GM18519 (cell line): ENCODE data around the gene CLMN.
A peak's percentile ranks its signal among the peaks of the same experiment; 100 is the strongest.

Source experiments
- ATAC-seq: cut with Tn5 transposase; IDR thresholded peaks from one replicate; pipeline ENCODE4 v1.9.1; 2021; ENCODE audit warnings: mild to moderate bottlenecking, moderate library complexity; ENCODE audit not compliant: unreplicated experiment, low FRiP score

CLMN gene

DNA sequence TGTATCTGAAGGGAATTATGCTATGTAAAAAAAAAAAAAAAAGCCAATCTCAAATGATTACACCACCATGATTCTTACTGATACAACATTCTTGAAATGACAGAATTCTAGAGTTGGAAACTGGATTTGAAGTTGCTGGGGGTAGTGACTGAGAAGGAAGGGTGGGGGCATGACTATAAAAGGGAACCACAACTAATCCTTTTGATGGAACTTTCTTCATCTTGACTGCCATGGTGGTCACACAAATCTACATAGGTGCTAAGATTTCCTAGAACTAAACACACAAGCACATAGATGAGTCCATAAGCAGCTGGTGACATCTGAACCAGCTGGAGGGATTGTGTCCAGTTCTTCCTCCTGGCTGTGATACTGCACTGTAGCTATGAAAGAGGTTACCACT is 51.4 kb downstream of the CLMN start:
- no peak for ATAC-seq

DNA sequence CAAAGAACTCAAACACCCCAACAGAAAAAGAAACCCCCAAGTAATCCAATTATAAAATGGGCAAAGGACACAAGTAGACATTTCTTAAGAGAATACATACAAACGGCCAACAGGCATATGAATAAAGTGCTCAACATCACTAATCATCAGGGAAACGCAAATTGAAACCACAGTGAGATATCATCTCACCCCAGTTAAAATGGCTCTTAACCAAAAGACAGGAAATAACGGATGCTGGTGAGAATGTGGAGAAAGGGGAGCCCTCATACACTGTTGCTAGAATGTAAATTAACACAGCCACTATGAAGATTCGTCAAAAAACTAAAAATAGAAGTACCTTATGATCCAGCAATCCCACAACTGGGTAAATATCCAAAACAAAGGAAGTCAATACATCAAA is 52.4 kb downstream of the CLMN start:
- ATAC-seq = no peak

DNA sequence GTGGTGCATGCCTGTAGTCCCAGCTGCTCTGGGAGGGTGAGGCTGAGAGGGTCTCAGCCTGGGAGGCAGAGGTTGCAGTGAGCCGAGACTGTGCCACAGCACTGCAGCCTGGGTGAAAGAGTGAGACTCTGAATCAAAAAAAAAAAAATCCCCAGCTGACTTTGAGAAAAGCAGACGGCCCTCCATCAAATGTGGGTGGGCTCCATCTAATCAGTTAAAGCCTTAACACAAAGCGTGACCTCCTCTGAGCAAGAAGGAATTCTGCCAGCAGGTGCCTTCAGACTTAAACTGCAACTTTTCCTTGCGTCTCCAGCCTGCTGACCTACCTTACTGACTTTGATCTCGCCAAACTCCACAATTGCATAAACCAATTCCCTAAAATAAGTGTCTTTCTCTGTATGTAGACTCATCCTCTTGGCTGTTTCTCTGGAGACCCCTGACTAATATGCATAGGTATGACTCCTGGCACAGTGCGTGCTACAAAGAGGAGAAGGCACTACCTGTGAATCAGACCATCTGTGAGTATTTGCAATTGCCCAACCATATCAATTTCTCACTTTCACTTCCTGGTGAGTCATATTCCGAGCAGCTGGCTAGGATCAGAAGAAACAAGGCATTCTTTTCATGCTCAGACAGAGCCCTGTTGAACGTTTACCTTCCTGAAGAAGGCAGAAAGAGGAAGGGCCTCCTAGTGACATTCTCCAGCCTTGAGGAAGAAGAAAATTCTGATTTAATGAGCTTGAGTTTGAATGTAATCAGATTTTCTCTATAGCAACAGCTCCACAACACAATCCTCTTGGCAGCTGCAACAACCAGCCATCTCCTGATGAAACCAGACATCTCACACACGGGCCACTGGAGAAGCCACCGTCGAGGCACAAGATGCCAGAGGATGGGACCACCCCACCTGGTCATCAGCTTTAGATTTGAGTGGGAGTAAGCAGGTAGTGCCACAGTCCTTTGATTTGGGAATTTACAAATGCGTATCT is 54.3 kb downstream of the CLMN start:
- peak; percentile 93 for ATAC-seq

DNA sequence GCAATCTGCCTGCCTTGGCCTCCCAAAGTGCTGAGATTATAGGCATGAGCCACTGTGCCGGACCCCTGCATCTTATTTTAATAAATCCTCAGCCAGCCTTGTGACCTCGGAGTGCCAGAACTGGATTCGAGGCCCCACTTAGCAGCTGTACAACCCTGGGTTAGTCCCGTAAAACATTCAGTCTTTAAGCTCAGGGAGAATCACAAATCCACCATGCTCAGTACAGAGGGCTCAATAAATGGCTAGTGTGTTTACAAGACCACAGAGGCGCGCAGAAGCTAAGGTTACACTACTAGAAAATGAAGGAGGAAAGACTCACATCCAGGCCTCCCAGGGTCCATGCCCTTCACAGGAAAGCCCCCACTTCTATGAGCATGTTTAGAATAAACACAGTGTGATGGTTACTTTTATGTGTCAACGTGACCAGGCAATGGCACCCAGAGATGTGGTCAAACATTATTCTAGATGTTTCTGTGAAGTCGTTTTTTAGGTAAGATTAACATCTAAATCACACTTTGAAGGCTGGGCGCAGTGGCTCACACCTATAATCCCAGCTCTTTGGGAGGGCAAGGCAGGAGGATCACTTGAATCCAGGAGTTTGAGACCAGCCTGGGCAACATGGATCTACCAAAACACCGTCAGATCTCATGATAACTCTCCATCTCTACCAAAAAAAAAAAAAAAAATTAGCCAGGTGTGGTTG is 55.3 kb downstream of the CLMN start:
- no peak for ATAC-seq

DNA sequence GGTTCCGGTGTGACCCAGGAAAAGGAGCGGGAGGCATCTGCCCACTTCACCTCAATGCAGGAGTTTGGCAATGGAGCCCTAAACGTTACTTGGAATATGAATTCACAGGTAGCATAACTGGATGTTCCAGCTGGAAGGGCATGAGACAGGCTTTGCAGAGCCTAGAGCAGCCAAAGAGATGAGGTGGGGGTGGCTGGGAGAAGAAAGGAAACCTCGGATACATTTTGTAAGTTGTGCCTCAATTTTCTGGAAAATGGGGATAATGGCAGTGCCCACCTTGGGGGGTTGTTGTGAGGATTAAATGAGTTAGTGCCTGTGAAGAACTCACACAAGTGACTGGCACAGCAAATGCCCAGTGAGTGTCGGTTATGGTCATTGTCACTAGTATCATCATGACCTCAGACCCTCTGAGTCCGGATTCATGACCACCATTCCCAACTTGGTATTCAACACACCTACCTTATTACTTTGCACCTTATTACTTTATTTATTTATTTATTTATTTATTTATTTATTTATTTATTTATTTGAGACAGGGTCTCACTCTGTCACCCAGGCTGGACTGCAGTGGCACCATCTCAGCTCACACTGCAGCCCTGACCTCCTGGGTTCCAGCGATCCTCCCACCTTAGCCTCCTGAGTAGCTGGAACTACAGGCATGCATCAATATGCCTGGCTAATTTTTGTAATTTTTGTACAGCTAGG is 56.0 kb downstream of the CLMN start:
- no peak for ATAC-seq

DNA sequence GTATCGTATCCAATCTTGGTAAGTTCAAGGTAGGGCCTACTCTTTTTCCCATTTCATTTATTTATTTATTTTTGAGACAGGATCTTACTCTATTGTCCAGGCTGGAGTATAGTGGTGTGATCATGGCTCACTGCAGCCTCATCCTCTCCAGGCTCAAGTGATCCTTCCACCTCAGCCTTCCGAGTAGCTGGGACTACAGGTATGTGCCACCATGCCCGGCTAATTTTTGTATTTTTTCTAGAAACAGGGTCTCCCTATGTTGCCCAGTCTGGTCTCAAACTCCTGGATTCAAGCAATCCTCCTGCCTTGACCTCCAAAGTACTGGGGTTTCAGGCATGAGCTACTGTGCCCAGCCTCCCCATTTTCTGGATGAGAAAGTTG is 57.2 kb downstream of the CLMN start:
- ATAC-seq = no peak

DNA sequence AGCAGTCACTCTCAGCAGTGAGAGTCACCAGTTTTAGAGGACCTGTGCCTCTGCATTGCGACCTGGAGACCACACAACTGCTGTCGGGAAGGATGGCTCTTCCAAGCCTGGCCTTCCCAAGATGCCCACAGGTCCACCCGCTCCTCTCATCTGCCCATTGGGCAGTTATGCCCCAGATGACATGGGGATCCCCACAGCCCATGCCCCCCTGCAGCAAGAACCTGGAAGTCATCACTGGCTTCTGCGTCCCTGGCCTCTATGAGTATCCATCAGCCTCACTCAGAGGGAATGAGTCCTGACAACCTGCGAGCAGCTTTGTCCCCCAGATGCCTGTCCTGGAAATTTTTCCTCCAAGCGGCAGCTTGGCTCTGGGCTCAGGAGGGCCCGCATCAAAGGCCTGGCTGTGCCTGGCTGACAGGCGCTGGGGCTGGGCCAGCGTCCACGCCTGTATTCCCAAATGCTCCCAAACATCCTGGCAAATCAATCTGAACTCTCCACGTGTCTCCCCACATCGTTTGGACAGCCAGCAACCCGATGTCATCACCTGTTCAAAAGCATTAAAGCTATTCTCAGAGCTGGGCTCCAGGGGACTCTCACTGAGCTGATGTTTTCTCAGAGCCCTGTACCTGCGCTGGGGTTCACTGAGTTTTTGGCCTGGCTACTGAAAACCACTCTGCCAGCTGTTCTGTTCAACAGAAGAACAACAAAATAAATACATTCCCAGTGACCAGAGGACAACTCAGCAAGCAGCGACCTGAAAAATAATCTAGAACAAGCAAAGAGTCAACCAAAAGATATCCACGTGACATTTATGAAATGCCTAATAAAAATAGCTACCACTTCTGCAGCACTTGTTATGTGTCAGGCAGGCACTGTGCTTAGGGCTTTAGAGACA is 57.8 kb downstream of the CLMN start:
- ATAC-seq = no peak

DNA sequence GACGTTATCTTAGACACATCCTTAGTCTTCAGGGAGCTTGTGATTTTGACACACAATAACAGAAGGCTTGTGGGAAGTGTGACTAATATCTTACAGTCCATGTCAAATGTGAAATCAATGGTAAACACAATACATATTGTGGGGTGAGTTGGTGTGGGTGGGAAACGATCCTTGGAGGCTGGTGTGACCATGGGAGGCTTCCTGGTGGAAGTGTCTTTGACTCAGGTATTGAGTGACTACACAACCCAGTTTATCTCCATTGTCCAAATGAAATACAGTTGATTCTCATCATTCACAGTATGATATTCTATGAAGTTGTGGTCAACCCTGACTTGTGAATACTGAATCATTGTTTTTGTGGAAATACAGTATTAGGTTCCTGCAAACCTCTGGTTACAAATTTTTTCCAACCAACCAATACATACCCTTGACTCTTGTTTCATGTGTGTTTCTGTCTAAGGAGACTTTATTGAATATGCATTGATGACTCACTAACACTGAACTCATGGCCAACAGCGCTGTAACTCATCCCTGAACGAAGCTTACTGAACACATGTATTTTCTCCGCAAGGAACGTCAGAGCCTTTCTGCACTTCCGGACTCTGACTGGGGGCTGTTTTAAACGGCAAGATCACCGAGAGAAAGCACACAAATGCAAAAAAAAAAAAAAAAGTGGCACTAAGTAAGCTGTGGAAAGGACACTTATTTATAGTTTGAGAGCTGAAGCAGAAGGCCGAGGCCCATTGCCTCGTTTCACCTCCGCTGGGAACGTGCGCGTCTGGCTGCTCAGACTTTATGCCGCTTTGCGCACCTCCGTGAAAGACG is 59.0 kb downstream of the CLMN start:
- ATAC-seq = no peak

DNA sequence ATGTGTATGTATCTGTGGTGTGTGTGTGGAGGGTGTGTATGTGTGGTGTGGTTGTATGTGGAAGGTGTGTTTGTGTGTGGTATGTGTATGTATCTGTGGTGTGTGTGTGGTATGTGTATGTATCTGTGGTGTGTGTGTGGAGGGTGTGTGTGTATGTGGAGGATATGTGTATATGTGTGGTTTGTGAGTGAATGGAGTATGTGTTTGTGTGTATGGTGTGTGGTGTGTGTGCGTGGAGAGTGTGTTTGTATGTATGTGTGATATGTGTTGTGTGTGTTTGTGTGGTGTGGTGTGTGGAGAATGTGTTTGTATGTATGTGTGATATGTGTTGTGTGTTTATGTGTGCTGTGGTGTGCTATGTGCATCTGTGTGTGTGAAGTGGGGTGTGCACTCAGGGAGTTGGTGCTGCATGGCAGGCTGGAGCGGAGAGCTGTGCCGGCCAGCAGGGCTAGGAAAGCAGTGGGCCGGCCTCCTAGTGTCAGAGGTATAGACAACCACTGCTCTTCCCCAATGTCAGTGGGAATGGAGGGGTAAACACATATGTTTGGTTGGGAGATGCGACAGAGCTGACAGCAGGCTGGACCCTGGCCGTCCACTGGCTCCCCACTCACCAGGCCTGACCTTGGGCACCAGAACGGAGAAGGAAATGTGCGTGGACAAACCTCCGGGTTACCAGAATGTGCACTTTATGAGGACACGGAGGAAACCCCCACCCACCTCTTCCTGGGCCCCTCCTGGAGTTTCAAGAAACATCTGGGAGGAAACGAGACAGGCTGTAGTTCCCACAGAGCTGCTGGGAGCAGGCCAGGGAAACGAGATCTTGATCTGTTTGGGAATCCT is 60.7 kb downstream of the CLMN start:
- no peak for ATAC-seq

DNA sequence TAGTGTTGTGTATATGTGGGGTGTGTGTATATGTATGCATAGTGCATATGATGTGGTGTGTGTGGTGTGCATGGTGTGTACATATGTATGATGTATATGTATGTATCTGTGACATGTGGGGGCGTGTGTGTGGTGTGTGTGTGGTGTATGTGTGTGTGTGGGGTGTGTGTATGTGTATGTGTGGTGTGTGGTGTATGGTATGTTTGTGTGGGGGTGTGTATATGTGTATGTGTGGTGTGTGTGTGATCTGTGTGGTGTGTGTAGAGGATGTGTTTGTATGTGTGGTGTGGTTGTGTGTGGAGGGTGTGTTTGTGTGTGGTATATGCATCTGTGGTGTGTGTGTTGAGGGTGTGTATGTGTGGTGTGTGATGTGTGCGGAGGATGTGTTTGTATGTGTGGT is 61.6 kb downstream of the CLMN start:
- no peak for ATAC-seq

DNA sequence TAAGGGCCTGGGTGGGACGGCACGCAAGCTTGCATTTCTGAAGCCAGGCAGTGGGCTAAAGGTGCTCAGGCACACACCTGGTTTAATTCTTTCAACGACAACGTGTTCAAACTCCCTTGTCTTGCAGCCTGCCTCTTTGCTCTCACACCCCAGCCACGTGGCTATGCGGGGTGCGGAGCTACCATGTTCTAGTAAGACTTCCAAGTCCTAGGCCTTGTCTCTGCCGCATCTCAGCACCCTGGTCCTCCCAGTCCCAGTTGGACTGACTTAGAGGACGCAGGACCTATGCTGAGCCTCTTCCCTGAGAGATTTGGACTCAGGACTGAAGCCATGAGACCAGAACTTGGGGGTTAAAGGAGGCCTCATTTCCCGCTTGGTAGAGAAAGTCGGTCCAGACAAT is 62.2 kb downstream of the CLMN start:
- ATAC-seq = no peak

DNA sequence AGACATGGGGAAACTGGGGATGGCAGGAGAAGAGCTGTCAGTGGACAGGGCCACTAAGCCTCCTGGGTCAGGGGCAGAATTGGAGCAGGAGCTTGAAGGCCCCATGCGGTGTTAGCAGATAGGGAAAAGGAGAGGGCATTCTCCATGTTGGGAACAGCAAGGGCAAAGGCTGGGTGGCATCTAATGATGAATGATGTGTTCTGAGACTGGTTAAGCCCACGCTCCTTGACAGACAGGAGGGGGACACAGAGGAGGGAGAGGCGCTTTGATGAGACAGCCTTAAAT is 63.0 kb downstream of the CLMN start:
- no peak for ATAC-seq

DNA sequence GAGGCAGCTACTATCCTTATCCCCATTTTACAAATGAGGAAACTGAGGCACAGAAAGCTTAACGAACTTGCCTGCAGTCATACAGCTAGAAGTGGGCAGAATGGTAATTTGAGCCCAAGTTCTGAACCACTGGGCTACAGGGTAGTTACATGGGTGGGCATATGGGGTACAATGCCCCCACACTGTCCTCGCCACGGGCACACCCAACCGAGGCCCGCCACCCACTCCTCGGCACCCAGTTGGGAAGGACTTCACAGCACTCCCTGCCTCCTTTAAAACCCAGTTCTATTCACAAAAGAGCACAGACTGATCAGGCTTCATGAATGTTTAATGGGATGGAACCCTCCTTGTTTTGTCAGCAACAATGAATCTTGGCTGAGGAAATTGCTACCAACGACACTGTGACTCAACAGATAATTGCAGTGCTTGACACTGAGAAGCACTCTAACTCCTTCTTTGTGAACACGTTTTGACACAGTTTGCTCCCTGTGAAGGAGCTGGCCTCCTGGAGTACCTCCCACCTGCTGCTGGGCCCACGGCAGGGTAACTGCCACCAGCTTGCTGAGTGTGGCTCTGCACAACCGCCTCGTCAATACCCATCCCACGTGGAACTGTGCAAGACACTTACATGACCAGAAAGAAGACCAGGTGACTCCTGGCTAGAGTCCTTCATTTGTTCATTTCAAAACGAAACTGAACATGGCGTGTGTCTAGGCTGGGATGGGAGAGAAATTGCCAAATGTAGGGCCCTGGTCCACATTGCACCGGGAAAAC is 63.5 kb downstream of the CLMN start:
- no peak for ATAC-seq

DNA sequence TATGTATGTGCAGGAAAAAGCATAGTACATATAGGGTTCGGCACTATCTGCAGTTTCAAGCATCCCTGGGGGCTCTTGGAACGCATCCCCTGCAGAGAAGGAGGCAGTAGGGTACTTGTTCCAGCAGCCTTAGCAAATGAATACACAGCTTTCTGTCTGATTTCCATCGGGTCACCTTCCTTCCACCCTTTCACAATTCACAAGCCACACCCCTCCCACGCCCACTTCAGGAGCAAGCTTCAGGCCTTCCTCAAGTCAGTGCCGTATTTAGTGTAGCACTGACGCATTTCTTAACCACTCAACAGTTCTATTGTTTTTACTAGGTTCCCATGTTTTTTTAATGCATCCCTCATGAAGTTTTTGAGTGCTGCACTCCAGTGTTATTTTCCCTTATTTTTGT is 64.2 kb downstream of the CLMN start:
- ATAC-seq = peak; percentile 36

DNA sequence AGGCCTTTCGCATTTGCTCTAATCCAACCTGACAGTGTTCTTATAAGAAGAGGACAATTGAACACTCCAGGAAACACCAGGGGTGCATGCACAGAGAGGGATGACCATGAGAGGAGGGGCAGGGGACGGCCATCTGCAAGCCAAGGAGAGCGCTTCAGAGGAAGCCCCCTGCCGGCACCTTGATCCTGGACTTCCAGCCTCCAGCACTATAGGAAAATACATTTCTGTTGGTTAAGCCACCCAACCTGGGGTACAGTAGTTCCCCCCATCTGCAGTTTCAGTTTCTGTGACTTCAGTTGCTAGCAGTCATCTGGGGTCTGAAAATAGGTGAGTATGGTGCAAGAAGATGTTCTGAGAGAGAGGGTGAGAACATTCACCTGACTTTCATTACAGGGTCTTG is 64.7 kb downstream of the CLMN start:
- peak; percentile 56 for ATAC-seq

DNA sequence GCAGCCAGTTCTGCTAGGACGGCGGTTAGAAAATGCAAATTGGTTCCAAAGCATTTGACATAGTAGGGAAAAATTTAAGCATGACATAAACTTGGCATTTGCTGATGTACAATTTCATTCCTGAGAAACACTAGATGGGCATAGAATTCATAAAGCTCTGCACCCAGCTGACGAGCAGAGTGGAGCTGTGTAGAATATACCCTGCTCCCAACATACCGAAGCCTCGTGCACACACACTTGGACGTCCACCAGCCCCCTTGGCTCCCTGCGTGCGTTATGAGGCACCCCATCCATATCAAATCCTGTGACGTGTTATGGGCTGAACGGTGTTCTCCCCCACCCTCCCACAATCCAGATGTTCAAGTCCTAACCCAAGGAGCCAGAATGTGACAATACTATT is 65.4 kb downstream of the CLMN start:
- no peak for ATAC-seq

DNA sequence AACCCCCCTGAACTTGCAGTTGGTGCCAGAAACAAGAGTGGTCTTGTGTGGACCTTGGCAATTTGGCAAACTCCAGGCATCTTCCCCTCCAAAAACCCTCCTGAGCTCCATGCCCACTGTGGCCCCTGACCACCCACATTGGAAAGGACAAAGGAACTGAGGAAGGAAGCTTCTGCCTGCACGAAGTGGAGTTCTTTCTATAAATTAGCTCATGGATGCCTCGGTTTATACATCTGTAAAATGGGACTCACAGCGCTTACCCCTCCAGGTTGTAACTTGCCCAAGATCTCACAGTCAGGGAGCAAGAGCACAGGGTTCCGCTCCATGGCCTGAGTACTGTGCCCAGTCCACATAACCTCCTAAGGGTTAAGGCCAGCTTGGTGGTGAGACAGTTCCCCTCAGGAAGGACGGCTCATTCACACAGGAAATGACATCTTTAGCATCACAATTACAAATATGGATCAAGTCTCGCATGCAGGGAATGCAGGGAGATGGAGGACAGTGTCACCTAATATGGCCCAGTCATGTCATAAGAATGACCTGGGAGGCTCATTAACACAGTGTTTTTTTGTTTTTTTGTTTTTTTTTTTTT is 66.6 kb downstream of the CLMN start:
- no peak for ATAC-seq

DNA sequence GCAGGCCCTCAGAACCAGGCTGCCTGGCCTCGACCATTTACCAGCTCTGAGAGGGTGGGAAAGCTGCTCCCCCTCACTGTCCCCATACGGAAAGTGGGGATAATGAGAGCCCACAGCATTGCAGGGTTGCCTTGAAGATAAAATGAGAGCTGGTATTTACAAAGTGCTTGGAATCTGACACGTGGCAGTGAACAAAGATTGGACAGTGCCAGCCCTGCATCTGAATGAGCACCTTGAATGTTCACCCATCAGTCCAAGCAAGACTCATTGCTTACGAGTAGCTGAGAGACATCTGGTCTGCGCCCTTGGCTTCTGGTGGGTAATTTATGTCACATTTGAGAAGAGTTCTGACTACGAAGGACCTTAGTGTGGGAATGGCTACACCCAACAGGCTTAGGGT is 67.5 kb downstream of the CLMN start:
- no peak for ATAC-seq
